SIG-M5 (cell line): Measurements from ENCODE around the gene KCNJ15.
"Not testable (repeated sequence)": the region's sequence is repeated elsewhere in the genome, so short reads cannot be mapped to it uniquely, and the experiment has no call there.

Experiments used
- DNase-seq: peaks from one replicate; lab custom pipeline; 2025; lab: John Stamatoyannopoulos, UW

The KCNJ15 gene

GRCh38 chr21:38244885-38245869 lies 11.6 kb upstream of the KCNJ15 start:
- DNase-seq = no peak

GRCh38 chr21:38246511-38246910 lies 10.3 kb upstream of the KCNJ15 start:
- DNase-seq = no peak

GRCh38 chr21:38247054-38247453 lies 9.7 kb upstream of the KCNJ15 start:
- not testable (repeated sequence) for DNase-seq

- no peak for DNase-seq
These were observed 8.9 kb upstream of the KCNJ15 start for GRCh38 chr21:38247738-38248510.

GRCh38 chr21:38249256-38249655 lies 7.5 kb upstream of the KCNJ15 start:
- no peak for DNase-seq

- DNase-seq = no peak
These were observed 7.0 kb upstream of the KCNJ15 start for GRCh38 chr21:38249696-38250278.

GRCh38 chr21:38250991-38251418 lies 5.8 kb upstream of the KCNJ15 start:
- no peak for DNase-seq

GRCh38 chr21:38254970-38255369 lies 1.8 kb upstream of the KCNJ15 start:
- DNase-seq = no peak

GRCh38 chr21:38255571-38256117 lies 1.1 kb upstream of the KCNJ15 start:
- no peak for DNase-seq

GRCh38 chr21:38257667-38258066 lies 876 bp downstream of the KCNJ15 start:
- DNase-seq = no peak

- DNase-seq = no peak
These were observed 2.0 kb downstream of the KCNJ15 start for GRCh38 chr21:38258521-38259485.

- no peak for DNase-seq
These were observed 2.9 kb downstream of the KCNJ15 start for GRCh38 chr21:38259665-38260064.

- DNase-seq = no peak
These were observed 3.6 kb downstream of the KCNJ15 start for GRCh38 chr21:38260426-38260825.

GRCh38 chr21:38261851-38262250 lies 5.1 kb downstream of the KCNJ15 start:
- no peak for DNase-seq

- DNase-seq = no peak
These were observed 6.7 kb downstream of the KCNJ15 start for GRCh38 chr21:38263493-38263892.

- DNase-seq = no peak
These were observed 7.8 kb downstream of the KCNJ15 start for GRCh38 chr21:38264571-38264970.

- no peak for DNase-seq
These were observed 8.4 kb downstream of the KCNJ15 start for GRCh38 chr21:38265166-38265565.

GRCh38 chr21:38266732-38267131 lies 9.9 kb downstream of the KCNJ15 start:
- DNase-seq = no peak

- DNase-seq = no peak
These were observed 10.5 kb downstream of the KCNJ15 start for GRCh38 chr21:38267136-38267755.
